Panc1 (cell line): Measurements from ENCODE around the gene ISG15.

Experiments
- CTCF ChIP-seq: fragments of 450-650 bp; IDR thresholded peaks from 2 replicates; pipeline ENCODE4 v1.5.1; 2017; ENCODE audit warnings: mild to moderate bottlenecking
- POLR2AphosphoS5 ChIP-seq: IDR thresholded peaks from 2 replicates; pipeline ENCODE4 v1.6.1; 2012; ENCODE audit warnings: mild to moderate bottlenecking, low read depth, low read length, moderate library complexity
- REST ChIP-seq, 2 experiments: IDR thresholded peaks; 2 replicates each; pipeline ENCODE4 v1.6.1; 2011 to 2012; ENCODE audit warnings: low read depth in 2 of 2, control low read depth in 1 of 2, low read length in 1 of 2, mild to moderate bottlenecking in 1 of 2, moderate library complexity in 1 of 2; ENCODE audit not compliant: insufficient read depth in 1 of 2

- peak; percentile 98 for TF ChIP-seq CTCF
- TF ChIP-seq REST (IDR thresholded peaks at IDR 0.05; ENCODE audit: insufficient read depth in 1 of 2, low read depth in 2 of 2, low read length in 1 of 2) = no peak
- no peak for TF ChIP-seq POLR2AphosphoS5
Observed at GRCh38 chr1:983798-984475, 29.4 kb upstream of the ISG15 start.
